MM.1S (cell line): ENCODE measurements around the gene SV2B.

Source experiments
- DNase-seq: peaks from one replicate; pipeline ENCODE4 v3.0.0-alpha.2; 2015
- H2AFZ ChIP-seq: fragments of 300-600 bp; sonication (generic); 2 replicates; pipeline ENCODE4 v1.6.0; 2016; ENCODE audit warnings: antibody characterized with exemption, low read length
- H3F3A ChIP-seq: fragments of 300-600 bp; sonication (generic); 2 replicates; pipeline ENCODE4 v1.6.1; 2016; ENCODE audit warnings: mild to moderate bottlenecking, antibody characterized with exemption, low read length, moderate library complexity, mixed read lengths; ENCODE audit not compliant: insufficient read depth
- H3K27ac ChIP-seq: fragments of 300-600 bp; sonication (generic); 2 replicates; pipeline ENCODE4 v1.5.1; 2016; ENCODE audit warnings: mild to moderate bottlenecking, low read length
- H3K27me3 ChIP-seq: fragments of 300-600 bp; sonication (generic); replicated peaks from 2 replicates; pipeline ENCODE4 v1.6.0; 2016; ENCODE audit warnings: low read length; ENCODE audit not compliant: insufficient read depth
- H3K36me3 ChIP-seq: fragments of 300-600 bp; sonication (generic); replicated peaks from 2 replicates; pipeline ENCODE4 v1.6.1; 2016; ENCODE audit warnings: mild to moderate bottlenecking, low read length, mixed read lengths; ENCODE audit not compliant: insufficient read depth
- H3K4me1 ChIP-seq: fragments of 300-600 bp; sonication (generic); 2 replicates; pipeline ENCODE4 v1.6.1; 2016; ENCODE audit warnings: low read length, mixed read lengths
- H3K4me2 ChIP-seq: fragments of 300-600 bp; sonication (generic); 2 replicates; pipeline ENCODE4 v1.6.0; 2016; ENCODE audit warnings: low read depth, low read length
- H3K4me3 ChIP-seq: fragments of 300-600 bp; sonication (generic); 2 replicates; pipeline ENCODE4 v1.5.1; 2016; ENCODE audit warnings: low read length, mixed read lengths
- H3K79me2 ChIP-seq: fragments of 300-600 bp; sonication (generic); 2 replicates; pipeline ENCODE4 v1.6.1; 2016; ENCODE audit warnings: mixed run types, low read length, mixed read lengths
- H3K9ac ChIP-seq: fragments of 300-600 bp; sonication (generic); 2 replicates; pipeline ENCODE4 v1.6.1; 2016; ENCODE audit warnings: low read length, mixed read lengths
- H3K9me2 ChIP-seq: fragments of 300-600 bp; sonication (generic); replicated peaks from 2 replicates; pipeline ENCODE4 v1.6.1; 2016; ENCODE audit warnings: mild to moderate bottlenecking, low read length, mixed read lengths; ENCODE audit not compliant: insufficient read depth
- H3K9me3 ChIP-seq: fragments of 300-600 bp; sonication (generic); replicated peaks from 2 replicates; pipeline ENCODE4 v1.6.1; 2016; ENCODE audit warnings: mild to moderate bottlenecking, low read length, mixed read lengths; ENCODE audit not compliant: insufficient read depth
- H4K20me1 ChIP-seq: fragments of 300-600 bp; sonication (generic); 2 replicates; pipeline ENCODE4 v1.6.1; 2016; ENCODE audit warnings: mild to moderate bottlenecking, low read length, moderate library complexity, mixed read lengths; ENCODE audit not compliant: insufficient read depth
- CTCF ChIP-seq: fragments of 300-600 bp; sonication (generic); IDR thresholded peaks from 2 replicates; pipeline ENCODE4 v1.5.1; 2016; ENCODE audit warnings: antibody characterized with exemption, low read length, mixed read lengths
- EZH2 ChIP-seq: fragments of 300-600 bp; sonication (generic); optimal IDR thresholded peaks from 2 replicates; pipeline ENCODE3; 2017; ENCODE audit warnings: low read depth, mild to moderate bottlenecking, antibody characterized with exemption, low read length, mixed read lengths
- EZH2phosphoT487 ChIP-seq: fragments of 300-600 bp; sonication (generic); IDR thresholded peaks from 2 replicates; pipeline ENCODE4 v1.6.1; 2018; ENCODE audit warnings: antibody characterized with exemption, low read length

SV2B gene

DNA sequence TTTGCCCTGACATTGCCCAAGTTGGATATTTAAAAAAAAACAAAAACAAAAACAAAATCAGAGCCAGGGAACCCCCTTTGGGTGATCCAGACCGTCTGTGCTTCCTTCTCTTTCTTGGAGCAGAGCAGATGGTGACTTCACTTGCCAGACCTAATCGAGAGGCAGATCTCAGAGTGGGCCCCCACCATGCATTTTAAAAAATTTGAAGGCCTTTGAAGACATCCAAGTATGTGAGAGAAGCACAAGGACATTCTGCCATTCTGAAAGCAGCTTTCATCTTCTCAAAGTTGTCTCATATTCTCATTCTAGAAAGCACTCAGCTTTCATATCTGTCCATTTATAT lies 93.3 kb downstream of the SV2B start:
- Histone ChIP-seq H4K20me1 (no peaks in the 10 kb centered on the region), H3F3A (no peaks in the 10 kb centered on the region), H3K9ac (no peak overlapping the region), H3K4me1 (no peaks in the 10 kb centered on the region), H3K9me3 (no peaks in the 10 kb centered on the region), H3K9me2 (no peaks in the 10 kb centered on the region), H3K4me3 (no peak overlapping the region), H3K27ac (no peak overlapping the region), H3K79me2 (no peaks in the 10 kb centered on the region), H3K4me2 (no peak overlapping the region), H3K36me3 (no peaks in the 10 kb centered on the region), H3K27me3 (no peaks in the 10 kb centered on the region), H2AFZ (no peak overlapping the region)
- no peak for DNase-seq
- TF ChIP-seq CTCF (no peak), EZH2phosphoT487 (no peak), EZH2 (no peak)

DNA sequence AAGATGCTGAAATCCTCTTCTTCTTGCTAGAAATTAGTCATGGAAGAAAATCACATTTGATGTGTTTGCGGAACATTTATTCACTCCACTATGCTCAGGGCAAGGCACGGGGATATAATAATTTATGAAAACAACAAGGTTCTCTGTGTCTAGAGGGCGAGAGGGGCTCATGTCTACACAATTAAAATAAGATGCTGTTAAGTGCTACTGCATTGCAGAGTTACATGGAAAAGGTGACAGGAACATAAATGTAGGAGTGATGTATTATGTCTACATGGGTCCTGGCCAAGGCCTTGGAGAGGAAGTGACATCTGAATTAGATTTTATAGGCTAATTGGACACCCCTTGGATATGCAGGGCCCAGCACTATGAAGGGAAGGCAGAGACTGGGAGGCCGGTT lies 96.1 kb downstream of the SV2B start:
- H4K20me1 ChIP-seq: no peaks in the 10 kb centered on the region
- H3K27me3 ChIP-seq: no peaks in the 10 kb centered on the region
- no peaks in the 10 kb centered on the region for H3K9me3 ChIP-seq
- no peaks in the 10 kb centered on the region for H3K4me1 ChIP-seq
- H3K36me3 ChIP-seq: no peaks in the 10 kb centered on the region
- no peaks in the 10 kb centered on the region for H3K79me2 ChIP-seq
- no peaks in the 10 kb centered on the region for H3K9me2 ChIP-seq
- TF ChIP-seq CTCF: no peak
- TF ChIP-seq EZH2: no peak
- TF ChIP-seq EZH2phosphoT487: no peak
- no peaks in the 10 kb centered on the region for H3F3A ChIP-seq
- H3K27ac ChIP-seq: no peak overlapping the region
- H3K4me2 ChIP-seq: no peak overlapping the region
- H3K4me3 ChIP-seq: no peak overlapping the region
- no peak for DNase-seq
- no peak overlapping the region for H3K9ac ChIP-seq
- no peak overlapping the region for H2AFZ ChIP-seq

DNA sequence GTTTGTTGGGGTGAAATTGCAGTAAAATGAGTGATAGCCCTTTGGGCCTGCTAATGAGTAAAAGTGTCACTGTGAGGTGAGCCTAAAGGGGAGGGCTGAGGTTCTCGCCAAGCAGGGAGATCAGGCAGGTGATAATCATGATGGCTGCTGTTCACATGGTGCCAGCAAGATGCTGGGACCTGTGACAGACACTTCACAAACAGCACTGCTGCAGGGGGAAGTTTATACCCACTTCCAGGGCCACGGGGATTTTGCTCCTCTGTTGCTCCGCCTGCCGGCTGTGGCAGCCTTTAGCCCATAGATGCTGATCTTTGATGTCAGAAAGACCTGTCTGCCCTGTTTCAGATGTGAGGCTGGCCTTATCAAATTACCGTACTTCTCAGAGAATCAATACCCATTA lies 96.7 kb downstream of the SV2B start:
- TF ChIP-seq EZH2phosphoT487 (no peak), EZH2 (no peak), CTCF (no peak)
- H3K4me2 ChIP-seq: no peak overlapping the region
- no peak overlapping the region for H3K27ac ChIP-seq
- H3K36me3 ChIP-seq: no peaks in the 10 kb centered on the region
- no peaks in the 10 kb centered on the region for H3K27me3 ChIP-seq
- H2AFZ ChIP-seq: no peak overlapping the region
- no peaks in the 10 kb centered on the region for H3K9me2 ChIP-seq
- no peaks in the 10 kb centered on the region for H3F3A ChIP-seq
- H4K20me1 ChIP-seq: no peaks in the 10 kb centered on the region
- H3K9me3 ChIP-seq: no peaks in the 10 kb centered on the region
- DNase-seq: no peak
- no peak overlapping the region for H3K9ac ChIP-seq
- H3K4me3 ChIP-seq: no peak overlapping the region
- no peaks in the 10 kb centered on the region for H3K79me2 ChIP-seq
- no peaks in the 10 kb centered on the region for H3K4me1 ChIP-seq

- Histone ChIP-seq H3K4me2 (no peak overlapping the region), H3K4me3 (no peak overlapping the region), H3K36me3 (no peaks in the 10 kb centered on the region), H3K27ac (no peak overlapping the region), H3K9me2 (no peaks in the 10 kb centered on the region), H2AFZ (no peak overlapping the region), H3K27me3 (no peaks in the 10 kb centered on the region), H3K9me3 (no peaks in the 10 kb centered on the region), H3F3A (no peaks in the 10 kb centered on the region), H4K20me1 (no peaks in the 10 kb centered on the region), H3K79me2 (no peaks in the 10 kb centered on the region), H3K9ac (no peak overlapping the region), H3K4me1 (no peaks in the 10 kb centered on the region)
- no peak for DNase-seq
- TF ChIP-seq EZH2: no peak
- no peak for TF ChIP-seq EZH2phosphoT487
- TF ChIP-seq CTCF: no peak
Measured at GRCh38 chr15:91199511-91199910, 99.5 kb downstream of the SV2B start.
